ENCODE results near the gene CDK5RAP1. TPM values are rescaled to one million over a fixed set of nuclear protein-coding genes. Genes with fewer than 3 reads are reported as not detected.
"Not testable (repeated sequence)": the region's sequence is repeated elsewhere in the genome, so short reads cannot be mapped to it uniquely, and the experiment has no call there.

Gene CDK5RAP1
- total RNA-seq, 8 experiments from 2014 or later = 20.5 to 46.2 (median 30.3) TPM

- H3K27ac ChIP-seq = no peak overlapping the region
- peak in 3 of 8 experiments; percentile 97 to 98 (median 98) for ATAC-seq (replicated peaks in 6 of 8)
- WGBS, 10 experiments = 29 to 100% (median 90%) methylated on average over 3 to 8 of the region's 9 CpGs; no CpG with 5 or more reads in 1 of the 10 experiments
- no peak overlapping the region for H3K4me3 ChIP-seq
- in situ Hi-C loops (cut with MboI; ENCODE audit: low pct_unique_long_range_greater_than_20kb in 2 of 9, low sequenced_read_pairs in 9 of 9, unreplicated experiment in 9 of 9) = no loop called here
- H3K4me1 ChIP-seq (replicated peaks in 1 of 2) = no peaks in the 10 kb centered on the region
Measured at GRCh38 chr20:33391722-33392415, 9.4 kb downstream of the CDK5RAP1 start.

GRCh38 chr20:33389326-33389725 is 12.0 kb downstream of the CDK5RAP1 start:
- in situ Hi-C loops (cut with MboI; ENCODE audit: low pct_unique_long_range_greater_than_20kb in 2 of 9, low sequenced_read_pairs in 9 of 9, unreplicated experiment in 9 of 9); H3K4me1 ChIP-seq (replicated peaks in 1 of 2); ATAC-seq (replicated peaks in 6 of 8); H3K4me3 ChIP-seq; H3K27ac ChIP-seq: not testable (repeated sequence)
- WGBS, 10 experiments = no CpG with 5 or more reads among the region's 36 CpGs

GRCh38 chr20:33388268-33388667 is 13.1 kb downstream of the CDK5RAP1 start:
- Histone ChIP-seq H3K4me1 (replicated peaks in 1 of 2) (no peaks in the 10 kb centered on the region), H3K27ac (no peak overlapping the region), H3K4me3 (no peak overlapping the region)
- ATAC-seq (replicated peaks in 6 of 8) = no peak
- in situ Hi-C loops (cut with MboI; ENCODE audit: low pct_unique_long_range_greater_than_20kb in 2 of 9, low sequenced_read_pairs in 9 of 9, unreplicated experiment in 9 of 9) = no loop called here
- 80 to 100% (median 86%) methylated on average over 1 of the region's 3 CpGs; no CpG with 5 or more reads in 7 of the 10 experiments for WGBS, 10 experiments

GRCh38 chr20:33387177-33387576 is 14.1 kb downstream of the CDK5RAP1 start:
- in situ Hi-C loops (cut with MboI; ENCODE audit: low pct_unique_long_range_greater_than_20kb in 2 of 9, low sequenced_read_pairs in 9 of 9, unreplicated experiment in 9 of 9) = no loop called here
- ATAC-seq (replicated peaks in 6 of 8) = peak in 1 of 8 experiments; percentile 24
- 54 to 100% (median 73%) methylated on average over 2 to 5 of the region's 7 CpGs; no CpG with 5 or more reads in 6 of the 10 experiments for WGBS, 10 experiments
- no peak overlapping the region for H3K4me3 ChIP-seq
- H3K4me1 ChIP-seq (replicated peaks in 1 of 2) = no peaks in the 10 kb centered on the region
- H3K27ac ChIP-seq = no peak overlapping the region

- Histone ChIP-seq H3K4me3 (no peak overlapping the region), H3K27ac (no peak overlapping the region), H3K4me1 (replicated peaks in 1 of 2) (no peaks in the 10 kb centered on the region)
- in situ Hi-C loops (cut with MboI; ENCODE audit: low pct_unique_long_range_greater_than_20kb in 2 of 9, low sequenced_read_pairs in 9 of 9, unreplicated experiment in 9 of 9) = no loop called here
- WGBS, 10 experiments = 69 to 100% (median 87%) methylated on average over 1 of the region's 1 CpG; no CpG with 5 or more reads in 2 of the 10 experiments
- ATAC-seq (replicated peaks in 6 of 8) = no peak
Measured at GRCh38 chr20:33386673-33387072, 14.6 kb downstream of the CDK5RAP1 start.

- no peak for ATAC-seq (replicated peaks in 6 of 8)
- Histone ChIP-seq H3K4me1 (replicated peaks in 1 of 2) (no peaks in the 10 kb centered on the region), H3K27ac (no peak overlapping the region), H3K4me3 (no peak overlapping the region)
- in situ Hi-C loops (cut with MboI; ENCODE audit: low pct_unique_long_range_greater_than_20kb in 2 of 9, low sequenced_read_pairs in 9 of 9, unreplicated experiment in 9 of 9) = no loop called here
- 100% methylated on average over 1 of the region's 2 CpGs; no CpG with 5 or more reads in 6 of the 10 experiments for WGBS, 10 experiments
Measured at GRCh38 chr20:33377366-33377765, 24.0 kb downstream of the CDK5RAP1 start.

GRCh38 chr20:33373735-33374605 is 27.3 kb downstream of the CDK5RAP1 start:
- in situ Hi-C loops (cut with MboI; ENCODE audit: low pct_unique_long_range_greater_than_20kb in 2 of 9, low sequenced_read_pairs in 9 of 9, unreplicated experiment in 9 of 9) = no loop called here
- H3K27ac ChIP-seq = no peak overlapping the region
- no peaks in the 10 kb centered on the region for H3K4me1 ChIP-seq (replicated peaks in 1 of 2)
- H3K4me3 ChIP-seq = no peak overlapping the region
- WGBS, 10 experiments = 81 to 100% (median 100%) methylated on average over 1 to 4 of the region's 4 CpGs
- ATAC-seq (replicated peaks in 6 of 8) = peak in 2 of 8 experiments; percentile 8 to 94

- ATAC-seq (replicated peaks in 6 of 8) = no peak
- H3K27ac ChIP-seq = no peak overlapping the region
- in situ Hi-C loops (cut with MboI; ENCODE audit: low pct_unique_long_range_greater_than_20kb in 2 of 9, low sequenced_read_pairs in 9 of 9, unreplicated experiment in 9 of 9) = no loop called here
- 100% methylated on average over 1 of the region's 4 CpGs; no CpG with 5 or more reads in 8 of the 10 experiments for WGBS, 10 experiments
- H3K4me3 ChIP-seq = no peak overlapping the region
- no peaks in the 10 kb centered on the region for H3K4me1 ChIP-seq (replicated peaks in 1 of 2)
Measured at GRCh38 chr20:33372993-33373441, 28.3 kb downstream of the CDK5RAP1 start.

- Histone ChIP-seq H3K4me1 (replicated peaks in 1 of 2) (no peaks in the 10 kb centered on the region), H3K27ac (no peak overlapping the region), H3K4me3 (no peak overlapping the region)
- in situ Hi-C loops (cut with MboI; ENCODE audit: low pct_unique_long_range_greater_than_20kb in 2 of 9, low sequenced_read_pairs in 9 of 9, unreplicated experiment in 9 of 9) = no loop called here
- peak in 1 of 8 experiments; percentile 49 for ATAC-seq (replicated peaks in 6 of 8)
- 33 to 100% (median 93%) methylated on average over 1 to 5 of the region's 8 CpGs; no CpG with 5 or more reads in 2 of the 10 experiments for WGBS, 10 experiments
Measured at GRCh38 chr20:33370291-33370690, 31.0 kb downstream of the CDK5RAP1 start.

- H3K4me3 ChIP-seq = no peak overlapping the region
- H3K4me1 ChIP-seq (replicated peaks in 1 of 2) = no peaks in the 10 kb centered on the region
- in situ Hi-C loops (cut with MboI; ENCODE audit: low pct_unique_long_range_greater_than_20kb in 2 of 9, low sequenced_read_pairs in 9 of 9, unreplicated experiment in 9 of 9) = no loop called here
- 86 to 100% (median 100%) methylated on average over 1 of the region's 1 CpG; no CpG with 5 or more reads in 3 of the 10 experiments for WGBS, 10 experiments
- no peak for ATAC-seq (replicated peaks in 6 of 8)
- H3K27ac ChIP-seq = no peak overlapping the region
Measured at GRCh38 chr20:33362898-33363297, 38.4 kb downstream of the CDK5RAP1 start.

- H3K4me3 ChIP-seq = no peak overlapping the region
- WGBS, 10 experiments = 65 to 100% (median 78%) methylated on average over 1 to 8 of the region's 8 CpGs
- no peaks in the 10 kb centered on the region for H3K4me1 ChIP-seq (replicated peaks in 1 of 2)
- ATAC-seq (replicated peaks in 6 of 8) = no peak
- no peak overlapping the region for H3K27ac ChIP-seq
- in situ Hi-C loops (cut with MboI; ENCODE audit: low pct_unique_long_range_greater_than_20kb in 2 of 9, low sequenced_read_pairs in 9 of 9, unreplicated experiment in 9 of 9) = no loop called here
Measured at GRCh38 chr20:33359399-33360261, 41.7 kb downstream of the CDK5RAP1 start.

- in situ Hi-C loops (cut with MboI; ENCODE audit: low pct_unique_long_range_greater_than_20kb in 2 of 9, low sequenced_read_pairs in 9 of 9, unreplicated experiment in 9 of 9) = no loop called here
- 64 to 100% (median 70%) methylated on average over 2 to 4 of the region's 4 CpGs; no CpG with 5 or more reads in 3 of the 10 experiments for WGBS, 10 experiments
Measured at GRCh38 chr20:33353013-33353402, 48.3 kb downstream of the CDK5RAP1 start.

More at GRCh38 chr20:33353013-33353402, 48.3 kb downstream of the CDK5RAP1 start:
- no peak overlapping the region for H3K4me3 ChIP-seq
- no peak for ATAC-seq (replicated peaks in 6 of 8)
- H3K27ac ChIP-seq = no peak overlapping the region
- H3K4me1 ChIP-seq (replicated peaks in 1 of 2) = no peaks in the 10 kb centered on the region
